Endothelial cell of umbilical vein (primary cell): Measurements from ENCODE around the gene TRPV2.

Experiments
- CTCF ChIP-seq, 2 donors: IDR thresholded peaks; 1 replicate in 1 of 2; 2 replicates in 1 of 2; pipeline ENCODE4 v1.5.1; 2011; ENCODE audit warnings: low read length in 2 of 2, mild to moderate bottlenecking in 2 of 2, moderate library complexity in 2 of 2, control low read depth in 1 of 2, inconsistent platforms in 1 of 2, low read depth in 1 of 2; ENCODE audit not compliant: insufficient read depth in 1 of 2; ENCODE audit errors: extremely low read depth in 1 of 2
- EZH2 ChIP-seq: IDR thresholded peaks from 2 replicates; pipeline ENCODE4 v1.6.1; 2012; ENCODE audit warnings: borderline replicate concordance, low read depth, mild to moderate bottlenecking, moderate library complexity, low read length, inconsistent platforms; ENCODE audit not compliant: severe bottlenecking
- FOS ChIP-seq: IDR thresholded peaks from 2 replicates; pipeline ENCODE4 v1.6.1; 2011; ENCODE audit warnings: mild to moderate bottlenecking, low read length, moderate library complexity, borderline replicate concordance; ENCODE audit not compliant: insufficient read depth
- GATA2 ChIP-seq: IDR thresholded peaks from 2 replicates; pipeline ENCODE4 v1.7.0; 2011; ENCODE audit warnings: low read depth, mild to moderate bottlenecking, moderate library complexity, mixed read lengths, low read length; ENCODE audit not compliant: insufficient read length, insufficient read depth
- JUN ChIP-seq: IDR thresholded peaks from 2 replicates; pipeline ENCODE4 v1.6.1; 2011; ENCODE audit warnings: borderline replicate concordance, low read depth; ENCODE audit not compliant: insufficient read length, insufficient read depth
- MAX ChIP-seq: IDR thresholded peaks from 2 replicates; pipeline ENCODE4 v1.6.1; 2011; ENCODE audit not compliant: insufficient read depth, insufficient read length
- MYC ChIP-seq: IDR thresholded peaks from one replicate; pipeline ENCODE4 v1.6.1; 2011; ENCODE audit warnings: mild to moderate bottlenecking, low read depth, low read length
- POLR2A ChIP-seq: IDR thresholded peaks from 2 replicates; pipeline ENCODE4 v1.6.1; 2012; ENCODE audit warnings: low read depth, mild to moderate bottlenecking, control low read depth, low read length
- POLR2AphosphoS5 ChIP-seq: IDR thresholded peaks from 2 replicates; pipeline ENCODE4 v1.6.1; 2012; ENCODE audit warnings: low read depth, mild to moderate bottlenecking, control low read depth, low read length, moderate library complexity; ENCODE audit not compliant: insufficient read depth

GRCh38 chr17:16418685-16419068, 3.3 kb downstream of the TRPV2 start:
- TF ChIP-seq POLR2A (no peak), CTCF (IDR thresholded peaks at IDR 0.05; ENCODE audit: extremely low read depth in 1 of 2, insufficient read depth in 1 of 2, low read depth in 1 of 2, low read length in 2 of 2) (no peak), MAX (no peak), POLR2AphosphoS5 (no peak), FOS (no peak), JUN (no peak), EZH2 (no peak), GATA2 (no peak), MYC (no peak)
